Left kidney (tissue), 2 donors: Measurements from ENCODE around the gene MEIKIN. TPM values are rescaled to one million over a fixed set of nuclear protein-coding genes. Genes with fewer than 3 reads are reported as not detected.
"Not testable (repeated sequence)": the region's sequence is repeated elsewhere in the genome, so short reads cannot be mapped to it uniquely, and the experiment has no call there.

Experiments used
- DNase-seq: peaks from one replicate; pipeline ENCODE4 v3.0.0-alpha.2; 2013
- polyA plus RNA-seq: library from polyadenylated mRNA; unstranded; fragments of 120-200 nt; gene quantifications from one replicate; pipeline ENCODE4 v1.2.1, GENCODE V29; 2013; ENCODE audit not compliant: insufficient read length

The MEIKIN gene
- polyA plus RNA-seq, 1 donor: not detected

GRCh38 chr5:131913603-131914002 lies 31.9 kb downstream of the MEIKIN start:
- DNase-seq: no peak

GRCh38 chr5:131906668-131907067 lies 38.8 kb downstream of the MEIKIN start:
- DNase-seq: no peak

- not testable (repeated sequence) for DNase-seq
Observed at GRCh38 chr5:131902266-131902665, 43.2 kb downstream of the MEIKIN start.

GRCh38 chr5:131899686-131900085 lies 45.8 kb downstream of the MEIKIN start:
- DNase-seq: no peak

GRCh38 chr5:131883984-131884383 lies 61.5 kb downstream of the MEIKIN start:
- no peak for DNase-seq

GRCh38 chr5:131879705-131880104 lies 65.8 kb downstream of the MEIKIN start:
- DNase-seq: no peak

GRCh38 chr5:131877873-131878272 lies 67.6 kb downstream of the MEIKIN start:
- no peak for DNase-seq

- not testable (repeated sequence) for DNase-seq
Observed at GRCh38 chr5:131871251-131871650, 74.2 kb downstream of the MEIKIN start.

- no peak for DNase-seq
Observed at GRCh38 chr5:131867524-131867923, 77.9 kb downstream of the MEIKIN start.

- DNase-seq: no peak
Observed at GRCh38 chr5:131863700-131864099, 81.8 kb downstream of the MEIKIN start.

- no peak for DNase-seq
Observed at GRCh38 chr5:131857388-131857787, 88.1 kb downstream of the MEIKIN start.

- no peak for DNase-seq
Observed at GRCh38 chr5:131855452-131855851, 90.0 kb downstream of the MEIKIN start.

GRCh38 chr5:131854134-131854533 lies 91.3 kb downstream of the MEIKIN start:
- no peak for DNase-seq

GRCh38 chr5:131848662-131849061 lies 96.8 kb downstream of the MEIKIN start:
- no peak for DNase-seq

GRCh38 chr5:131846536-131846935 lies 98.9 kb downstream of the MEIKIN start:
- DNase-seq: no peak

GRCh38 chr5:131845828-131846227 lies 99.6 kb downstream of the MEIKIN start:
- DNase-seq: no peak

GRCh38 chr5:131842971-131843370 lies 102.5 kb downstream of the MEIKIN start:
- DNase-seq: not testable (repeated sequence)

- not testable (repeated sequence) for DNase-seq
Observed at GRCh38 chr5:131832702-131833101, 112.8 kb downstream of the MEIKIN start.

- no peak for DNase-seq
Observed at GRCh38 chr5:131825404-131826013, 120.0 kb downstream of the MEIKIN start.

- no peak for DNase-seq
Observed at GRCh38 chr5:131824631-131825030, 120.8 kb downstream of the MEIKIN start.

GRCh38 chr5:131821221-131821620 lies 124.2 kb downstream of the MEIKIN start:
- DNase-seq: no peak

- DNase-seq: no peak
Observed at GRCh38 chr5:131818001-131818724, 127.3 kb downstream of the MEIKIN start.

GRCh38 chr5:131814990-131815389 lies 130.5 kb downstream of the MEIKIN start:
- DNase-seq: no peak
